H9 (cell line): ENCODE measurements around the gene CAMK2N2. TPM values are rescaled to one million over a fixed set of nuclear protein-coding genes. Genes with fewer than 3 reads are reported as not detected.
A peak's percentile ranks its signal among the peaks of the same experiment; 100 is the strongest.

ENCODE experiments used
- DNase-seq: peaks from one replicate; pipeline ENCODE4 v3.0.0-alpha.2; 2017
- H2AFZ ChIP-seq: one replicate; pipeline ENCODE4 v1.6.1; 2013; ENCODE audit warnings: mild to moderate bottlenecking, low read length, control low read depth, moderate library complexity
- H2AK5ac ChIP-seq: 2 replicates; pipeline ENCODE4 v1.6.1; 2013; ENCODE audit warnings: low read length, control low read depth, mixed read lengths; ENCODE audit not compliant: insufficient read length
- H2BK120ac ChIP-seq: one replicate; pipeline ENCODE4 v1.6.1; 2013; ENCODE audit warnings: low read depth, mild to moderate bottlenecking, low read length, control low read depth, inconsistent platforms; ENCODE audit not compliant: poor library complexity, severe bottlenecking
- H2BK12ac ChIP-seq: 2 replicates; pipeline ENCODE4 v1.6.1; 2013; ENCODE audit warnings: low read length, control low read depth, mixed read lengths, low read depth; ENCODE audit not compliant: insufficient read length
- H2BK15ac ChIP-seq: 2 replicates; pipeline ENCODE4 v1.6.1; 2013; ENCODE audit warnings: low read depth, low read length, control low read depth
- H2BK20ac ChIP-seq: one replicate; pipeline ENCODE4 v1.6.1; 2013; ENCODE audit warnings: low read depth, mild to moderate bottlenecking, low read length, control low read depth, inconsistent platforms; ENCODE audit not compliant: poor library complexity, severe bottlenecking
- H2BK5ac ChIP-seq: 2 replicates; pipeline ENCODE4 v1.6.1; 2013; ENCODE audit warnings: low read length, control low read depth, mixed read lengths; ENCODE audit not compliant: insufficient read length
- H3K14ac ChIP-seq: 2 replicates; pipeline ENCODE4 v1.6.1; 2013; ENCODE audit warnings: low read length, control low read depth; ENCODE audit not compliant: insufficient read depth
- H3K18ac ChIP-seq: 2 replicates; pipeline ENCODE4 v1.6.1; 2013; ENCODE audit warnings: low read depth, mild to moderate bottlenecking, mixed read lengths, low read length, control low read depth; ENCODE audit not compliant: insufficient read length
- H3K23ac ChIP-seq: 2 replicates; pipeline ENCODE4 v1.6.1; 2013; ENCODE audit warnings: low read length, control low read depth, mixed read lengths, low read depth; ENCODE audit not compliant: insufficient read length
- H3K23me2 ChIP-seq: 2 replicates; pipeline ENCODE4 v1.6.1; 2013; ENCODE audit warnings: low read depth, mild to moderate bottlenecking, mixed read lengths, low read length, control low read depth; ENCODE audit not compliant: insufficient read length, poor library complexity, severe bottlenecking
- H3K27ac ChIP-seq: 2 replicates; pipeline ENCODE4 v1.5.1; 2013; ENCODE audit warnings: low read length, control low read depth, mixed read lengths, low read depth; ENCODE audit not compliant: insufficient read length
- H3K27me3 ChIP-seq: 2 replicates; pipeline ENCODE4 v1.6.1; 2013; ENCODE audit warnings: low read length, control low read depth, inconsistent platforms; ENCODE audit not compliant: insufficient read depth
- H3K4ac ChIP-seq: 2 replicates; pipeline ENCODE4 v1.6.1; 2013; ENCODE audit warnings: low read depth, mild to moderate bottlenecking, control low read depth, inconsistent platforms, low read length, moderate library complexity
- H3K4me1 ChIP-seq: 2 replicates; pipeline ENCODE4 v1.6.1; 2013; ENCODE audit warnings: low read length, control low read depth, inconsistent platforms; ENCODE audit not compliant: insufficient read depth
- H3K4me2 ChIP-seq: 2 replicates; pipeline ENCODE4 v1.6.1; 2013; ENCODE audit warnings: low read length, control low read depth, mixed read lengths; ENCODE audit not compliant: insufficient read length, insufficient read depth
- H3K56ac ChIP-seq: 2 replicates; pipeline ENCODE4 v1.6.1; 2013; ENCODE audit warnings: low read depth, mild to moderate bottlenecking, mixed read lengths, low read length, control low read depth; ENCODE audit not compliant: insufficient read length
- H3K79me1 ChIP-seq: 2 replicates; pipeline ENCODE4 v1.6.1; 2013; ENCODE audit warnings: low read depth, mild to moderate bottlenecking, moderate library complexity, low read length, control low read depth, inconsistent platforms; ENCODE audit not compliant: insufficient read depth, poor library complexity, severe bottlenecking
- H3K79me2 ChIP-seq: 2 replicates; pipeline ENCODE4 v1.6.1; 2013; ENCODE audit warnings: low read length, control low read depth, inconsistent platforms; ENCODE audit not compliant: insufficient read depth
- H3K9ac ChIP-seq: 2 replicates; pipeline ENCODE4 v1.6.1; 2013; ENCODE audit warnings: low read length, control low read depth, mixed read lengths; ENCODE audit not compliant: insufficient read length; ENCODE audit errors: extremely low read depth
- H3K9me3 ChIP-seq: one replicate; pipeline ENCODE4 v1.6.1; 2013; ENCODE audit warnings: low read depth, low read length, inconsistent platforms; ENCODE audit not compliant: control insufficient read depth
- H3T11ph ChIP-seq: one replicate; pipeline ENCODE4 v1.6.1; 2013; ENCODE audit warnings: mild to moderate bottlenecking, low read length, control low read depth, inconsistent platforms
- H4K20me1 ChIP-seq: one replicate; pipeline ENCODE4 v1.6.1; 2013; ENCODE audit not compliant: control insufficient read depth, insufficient read length, insufficient read depth
- H4K5ac ChIP-seq: 2 replicates; pipeline ENCODE4 v1.6.1; 2013; ENCODE audit warnings: low read depth, mild to moderate bottlenecking, mixed read lengths, low read length, control low read depth; ENCODE audit not compliant: insufficient read length
- H4K8ac ChIP-seq: replicated peaks from 2 replicates; pipeline ENCODE4 v1.6.1; 2013; ENCODE audit warnings: low read length, control low read depth, mixed read lengths, low read depth; ENCODE audit not compliant: insufficient read length
- H4K91ac ChIP-seq: 2 replicates; pipeline ENCODE4 v1.6.1; 2013; ENCODE audit warnings: low read depth, mild to moderate bottlenecking, moderate library complexity, mixed read lengths, low read length, control low read depth; ENCODE audit not compliant: insufficient read length
- H3K27ac Mint-ChIP-seq, 3 experiments: 2 replicates in 2 of 3; 3 replicates in 1 of 3; pipeline ENCODE4 v1.8.0; 2020 to 2021; ENCODE audit warnings: mixed read lengths in 3 of 3, mild to moderate bottlenecking in 1 of 3, moderate library complexity in 1 of 3
- H3K27me3 Mint-ChIP-seq: 2 replicates; pipeline ENCODE4 v1.8.0; 2021; ENCODE audit warnings: low read depth, mild to moderate bottlenecking, moderate library complexity, mixed read lengths
- H3K36me3 Mint-ChIP-seq, 3 experiments: 2 replicates in 2 of 3; 3 replicates in 1 of 3; pipeline ENCODE4 v1.8.0; 2020 to 2021; ENCODE audit warnings: low read depth in 3 of 3, mixed read lengths in 3 of 3; ENCODE audit not compliant: insufficient read depth in 1 of 3
- H3K4me1 Mint-ChIP-seq, 2 experiments: 2 replicates each; pipeline ENCODE4 v1.8.0; 2020; ENCODE audit warnings: mixed read lengths in 2 of 2
- H3K4me3 Mint-ChIP-seq, 2 experiments: 2 replicates in 1 of 2; 3 replicates in 1 of 2; pipeline ENCODE4 v1.8.0; 2020 to 2021; ENCODE audit warnings: mild to moderate bottlenecking in 2 of 2, mixed read lengths in 2 of 2, moderate library complexity in 1 of 2
- H3K9me3 Mint-ChIP-seq, 2 experiments: 2 replicates in 1 of 2; 3 replicates in 1 of 2; pipeline ENCODE4 v1.8.0; 2020; ENCODE audit warnings: mild to moderate bottlenecking in 2 of 2, mixed read lengths in 2 of 2, moderate library complexity in 1 of 2
- WGBS: extraction: QIAGEN DNeasy Blood & Tissue Kit; methylation state at CpG from one replicate; pipeline ENCODE4 v1.1.7; 2013; ENCODE audit warnings: missing lambda C conversion rate, low lambda C conversion rate, mixed read lengths; ENCODE audit not compliant: insufficient read length; ENCODE audit errors: extremely low coverage; 5-methylcytosine and 5-hydroxymethylcytosine counted together
- total RNA-seq: library from RNA; stranded (reverse); gene quantifications from 2 replicates; pipeline ENCODE4 v1.2.1, GENCODE V29; 2021
- TF ChIP-seq, protein P1 (sequence below): fragments of 200-600 bp; sonication (generic); conservative IDR thresholded peaks from 3 replicates; pipeline ENCODE4 v1.8.0; 2021; ENCODE audit warnings: antibody characterized with exemption, mild to moderate bottlenecking

Gene CAMK2N2
- total RNA-seq, 1 experiment from 2014 or later = 12.6 TPM

- H4K20me1 ChIP-seq = no peaks in the 10 kb centered on the region
- H3K79me1 ChIP-seq = no peaks in the 10 kb centered on the region
- H2BK20ac ChIP-seq = no peak within 1 kb of the TSS
- H3K18ac ChIP-seq = no peak within 1 kb of the TSS
- H3K27me3 ChIP-seq = peaks cover 37% of the 10 kb centered on the region
- no peak within 1 kb of the TSS for H2BK120ac ChIP-seq
- no peak within 1 kb of the TSS for H3K14ac ChIP-seq
- peaks cover 77% of the 10 kb centered on the region for H3K27me3 Mint-ChIP-seq
- no peak within 1 kb of the TSS for H2BK15ac ChIP-seq
- peaks cover 2 to 6% of the 10 kb centered on the region in 2 experiments for H3K4me1 Mint-ChIP-seq
- WGBS = no CpG with 5 or more reads among the region's 66 CpGs
- no peak within 1 kb of the TSS for H2AFZ ChIP-seq
- no peak within 1 kb of the TSS for H3T11ph ChIP-seq
- peak within 1 kb of the TSS; percentile 65 for H3K4me2 ChIP-seq
- DNase-seq = peak; percentile 82
- no peaks in the 10 kb centered on the region for H3K9me3 ChIP-seq
- no peak within 1 kb of the TSS for H2BK12ac ChIP-seq
- H4K91ac ChIP-seq = no peak within 1 kb of the TSS
- H3K4me1 ChIP-seq = no peaks in the 10 kb centered on the region
- H3K4me3 Mint-ChIP-seq = peak within 1 kb of the TSS; percentile 65 to 77
- no peak within 1 kb of the TSS for H2AK5ac ChIP-seq
- no peak within 1 kb of the TSS for H4K8ac ChIP-seq
- H3K27ac ChIP-seq = no peak within 1 kb of the TSS
- H3K4ac ChIP-seq = no peak within 1 kb of the TSS
- H3K36me3 Mint-ChIP-seq = no peaks in the 10 kb centered on the region
- no peak within 1 kb of the TSS for H3K23ac ChIP-seq
- H4K5ac ChIP-seq = no peak within 1 kb of the TSS
- peaks cover 15% of the 10 kb centered on the region for H3K23me2 ChIP-seq
- H3K79me2 ChIP-seq = no peaks in the 10 kb centered on the region
- H3K9ac ChIP-seq = no peak within 1 kb of the TSS
- H3K9me3 Mint-ChIP-seq = no peaks in the 10 kb centered on the region
- H3K56ac ChIP-seq = no peak within 1 kb of the TSS
- TF ChIP-seq, protein P1, sequence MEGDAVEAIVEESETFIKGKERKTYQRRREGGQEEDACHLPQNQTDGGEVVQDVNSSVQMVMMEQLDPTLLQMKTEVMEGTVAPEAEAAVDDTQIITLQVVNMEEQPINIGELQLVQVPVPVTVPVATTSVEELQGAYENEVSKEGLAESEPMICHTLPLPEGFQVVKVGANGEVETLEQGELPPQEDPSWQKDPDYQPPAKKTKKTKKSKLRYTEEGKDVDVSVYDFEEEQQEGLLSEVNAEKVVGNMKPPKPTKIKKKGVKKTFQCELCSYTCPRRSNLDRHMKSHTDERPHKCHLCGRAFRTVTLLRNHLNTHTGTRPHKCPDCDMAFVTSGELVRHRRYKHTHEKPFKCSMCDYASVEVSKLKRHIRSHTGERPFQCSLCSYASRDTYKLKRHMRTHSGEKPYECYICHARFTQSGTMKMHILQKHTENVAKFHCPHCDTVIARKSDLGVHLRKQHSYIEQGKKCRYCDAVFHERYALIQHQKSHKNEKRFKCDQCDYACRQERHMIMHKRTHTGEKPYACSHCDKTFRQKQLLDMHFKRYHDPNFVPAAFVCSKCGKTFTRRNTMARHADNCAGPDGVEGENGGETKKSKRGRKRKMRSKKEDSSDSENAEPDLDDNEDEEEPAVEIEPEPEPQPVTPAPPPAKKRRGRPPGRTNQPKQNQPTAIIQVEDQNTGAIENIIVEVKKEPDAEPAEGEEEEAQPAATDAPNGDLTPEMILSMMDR = peak; percentile 46
- no peak within 1 kb of the TSS for H2BK5ac ChIP-seq
- no peak within 1 kb of the TSS for H3K27ac Mint-ChIP-seq
These were observed 31.8 kb downstream of the CAMK2N2 start, which contains the start of gene VWA5B2 for GRCh38 chr3:184229394-184230080. VWA5B2 (plus strand) TSS chr3:184229585; CDS start chr3:184230529, 944 bp downstream.
